Inferior parietal cortex (tissue), 1 donor: ENCODE results near the gene DCTN3.

Source experiments
- DNase-seq: peaks from one replicate; pipeline ENCODE4 v3.0.0-alpha.2; 2016; ENCODE audit errors: extremely low spot score

The DCTN3 gene

DNA sequence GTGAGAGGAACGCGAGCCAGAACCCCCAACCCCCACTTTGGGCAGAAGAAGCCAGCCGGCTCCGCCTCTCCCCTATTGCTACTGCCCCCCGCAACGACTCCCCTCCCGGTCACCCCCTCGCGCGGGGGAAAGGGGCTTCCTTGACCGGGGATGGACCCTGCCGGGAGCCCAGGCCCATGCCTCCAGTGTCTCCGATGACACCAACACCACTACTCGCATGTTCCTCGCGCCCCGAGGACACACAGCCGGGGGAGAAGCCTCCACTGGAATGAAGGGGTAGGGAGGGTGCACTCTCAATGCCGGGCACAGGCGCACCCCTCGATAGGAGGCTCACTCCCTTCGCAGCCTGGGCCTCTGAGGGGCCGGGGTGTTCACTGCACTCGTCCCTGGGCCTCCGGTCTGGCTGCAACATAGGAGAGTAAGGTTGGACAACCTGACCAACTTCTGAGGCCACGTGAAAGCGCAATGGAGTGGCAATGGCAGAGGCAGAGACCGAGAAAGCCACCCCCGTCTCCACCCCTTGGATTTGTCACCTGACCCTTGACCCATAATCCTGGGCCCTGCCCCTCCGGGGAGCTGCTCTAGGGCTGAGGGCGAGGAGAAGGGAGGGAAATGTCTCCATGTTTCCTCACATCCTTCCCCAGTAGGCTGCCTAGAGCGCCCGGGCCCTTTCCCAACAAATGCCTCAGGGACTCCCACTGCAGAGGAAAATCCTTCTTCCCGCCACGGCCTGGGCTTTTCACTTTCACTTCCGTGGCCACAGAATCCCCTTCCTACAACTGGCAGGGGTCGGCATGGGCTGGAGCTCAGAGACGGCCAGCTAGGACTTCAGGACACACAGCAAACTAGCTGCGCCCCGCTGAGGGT is 29.7 kb downstream of the DCTN3 start:
- no peak for DNase-seq

DNA sequence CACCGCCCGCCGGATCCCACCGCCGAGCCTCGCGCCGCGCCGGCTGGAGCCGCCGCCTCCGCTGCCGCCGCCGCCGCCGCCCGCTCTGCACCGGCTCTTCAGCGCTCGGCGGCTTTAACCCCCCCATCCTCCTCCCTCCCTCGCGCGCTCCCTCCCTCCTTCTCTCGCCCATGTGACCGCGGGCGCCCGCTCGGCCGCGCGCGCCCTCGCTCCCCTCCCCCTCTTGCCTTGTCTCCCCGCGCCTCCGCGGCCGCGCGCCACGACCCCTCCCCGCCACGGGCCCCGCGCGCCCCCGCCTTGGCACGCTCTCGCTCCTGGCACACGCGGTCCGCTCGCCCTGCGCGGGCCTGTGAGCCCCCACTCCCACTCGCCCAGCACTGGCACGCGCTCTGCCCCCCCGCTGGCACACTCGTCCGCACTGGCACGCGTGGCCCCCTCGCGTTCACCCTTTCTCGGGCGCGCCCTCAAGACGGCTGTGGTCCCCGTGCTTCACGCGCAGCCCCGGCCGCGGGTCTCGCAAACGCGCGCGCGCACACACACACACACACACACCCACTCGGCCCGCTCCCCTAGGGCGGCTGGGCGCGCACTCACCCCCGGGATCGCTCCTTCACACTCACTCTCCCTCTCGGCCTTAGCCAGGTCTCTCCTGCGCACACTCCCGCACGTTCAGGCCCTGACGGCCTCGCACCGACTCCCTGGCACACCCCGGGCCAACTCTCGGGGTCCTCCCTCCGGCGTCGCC is 30.5 kb downstream of the DCTN3 start, which contains the start of gene CNTFR:
Gene CNTFR (minus strand): TSS at position 89 of the 745 bp plus-strand sequence. CDS start 20,743 bp downstream, outside the sequence.
- no peak for DNase-seq

DNA sequence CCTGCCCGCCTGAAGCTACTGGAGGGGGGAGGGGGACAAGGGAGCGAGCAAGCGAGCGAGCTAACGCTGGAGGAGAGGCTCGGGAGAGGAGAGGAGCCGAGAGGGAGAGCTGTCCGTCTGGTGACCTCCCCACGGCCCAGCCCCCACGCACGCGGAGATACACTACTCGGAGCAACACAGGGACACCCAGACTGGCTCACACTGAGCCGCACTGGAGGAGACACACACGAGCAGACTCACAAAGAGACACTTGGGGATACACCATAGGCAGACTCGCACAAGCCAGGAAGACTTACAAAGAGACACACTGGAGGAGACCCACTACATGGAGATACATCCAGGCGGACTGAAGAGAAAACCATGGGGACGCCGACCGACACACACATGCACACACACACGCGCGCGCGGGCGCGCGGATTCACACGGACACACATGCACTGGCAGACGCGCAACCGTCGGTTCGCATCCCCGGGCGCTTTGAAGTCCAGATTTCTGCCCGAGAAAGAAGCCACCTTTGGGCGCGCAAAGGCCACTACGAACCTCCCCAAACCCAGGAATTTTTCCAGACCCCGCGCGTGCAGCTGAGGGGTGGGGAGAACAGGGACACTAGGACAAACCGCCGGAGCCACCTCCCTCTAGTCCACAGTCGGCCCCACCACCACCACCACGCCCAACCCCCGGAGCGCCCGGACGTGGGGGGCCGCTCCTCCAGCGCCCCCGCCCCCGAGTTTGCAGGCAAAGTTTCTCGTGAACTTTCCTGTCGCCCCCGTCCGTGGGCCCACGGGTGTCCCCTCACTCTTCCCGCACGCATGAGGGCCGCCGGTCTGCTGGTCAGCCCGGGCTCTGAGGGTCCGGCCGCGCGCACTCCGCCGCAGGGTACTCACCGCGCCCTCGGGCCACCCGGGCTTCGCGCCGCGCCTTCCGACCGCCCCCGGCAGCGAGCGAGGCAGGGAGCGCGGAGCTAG is 31.3 kb downstream of the DCTN3 start:
- DNase-seq = no peak

DNA sequence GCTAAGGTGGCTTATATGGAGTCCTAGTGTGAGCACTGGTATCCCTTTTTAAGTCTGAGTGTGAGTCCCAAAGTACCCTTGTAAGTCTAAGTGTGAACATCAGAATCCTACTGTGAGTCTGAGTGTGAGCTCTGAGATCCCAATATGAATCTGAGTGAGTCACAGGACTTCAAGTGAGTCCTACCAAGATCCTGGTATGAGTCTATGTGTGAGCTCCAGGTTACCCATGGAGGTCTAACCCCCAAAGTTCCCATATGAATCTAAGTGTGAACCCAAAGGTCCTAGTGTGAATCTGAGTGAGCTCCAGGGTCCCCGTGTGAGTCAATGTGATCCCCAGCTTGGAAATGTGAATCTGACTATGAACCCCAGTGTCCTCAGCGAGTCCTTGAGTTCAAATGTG is 33.0 kb downstream of the DCTN3 start:
- no peak for DNase-seq

DNA sequence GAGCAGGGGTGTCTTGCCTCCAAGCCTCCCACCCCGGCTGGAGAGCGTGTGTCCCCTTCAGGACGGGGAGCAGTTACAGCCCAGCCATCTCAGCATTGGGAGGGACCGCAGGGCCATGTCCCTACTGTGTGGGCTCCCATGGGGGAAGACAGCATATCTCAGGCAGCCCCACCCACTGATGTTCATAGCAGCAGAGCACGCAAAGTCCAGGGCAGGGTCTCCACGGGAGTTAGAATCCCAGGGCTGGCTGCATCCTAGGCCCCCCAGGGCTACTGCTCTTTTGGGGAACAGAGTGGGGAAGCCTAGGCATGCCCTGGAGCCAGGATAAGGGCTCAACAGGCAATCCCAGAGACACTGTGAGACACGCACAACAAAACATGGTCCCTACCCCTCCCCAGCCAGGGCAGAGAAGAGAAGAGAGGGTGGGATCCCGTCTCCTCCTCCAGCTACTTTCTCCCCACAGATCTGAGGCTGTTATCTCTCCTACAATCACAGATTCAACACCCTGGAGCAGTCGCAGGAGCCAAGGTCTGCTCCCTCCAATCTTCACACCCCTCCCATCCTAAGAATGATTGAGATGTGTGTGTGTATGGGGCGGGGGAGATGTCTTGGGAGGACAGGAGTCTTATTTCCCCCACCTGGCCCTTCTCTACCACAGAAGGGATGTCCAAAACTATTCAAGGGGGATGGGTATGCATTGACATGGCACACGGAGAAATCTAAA is 34.2 kb downstream of the DCTN3 start:
- no peak for DNase-seq

DNA sequence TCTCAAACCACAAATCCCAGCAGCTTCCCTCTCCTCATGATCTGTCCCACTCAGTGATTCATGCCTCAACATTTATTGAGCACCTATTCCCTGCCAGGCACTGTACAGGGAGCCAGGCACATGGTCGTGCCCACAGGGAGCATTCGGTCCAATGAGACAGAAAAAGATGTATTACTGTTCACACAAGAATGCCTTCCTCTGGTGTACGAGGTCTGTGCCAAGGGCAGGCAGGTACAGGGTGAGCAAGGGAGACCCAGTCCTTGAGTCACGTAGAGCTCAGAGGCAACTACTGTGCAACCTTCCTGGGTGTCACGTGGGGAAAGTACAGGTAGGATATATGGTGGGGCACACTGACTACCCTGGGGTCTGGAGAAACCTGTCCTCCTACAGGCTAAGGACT is 35.3 kb downstream of the DCTN3 start:
- no peak for DNase-seq

DNA sequence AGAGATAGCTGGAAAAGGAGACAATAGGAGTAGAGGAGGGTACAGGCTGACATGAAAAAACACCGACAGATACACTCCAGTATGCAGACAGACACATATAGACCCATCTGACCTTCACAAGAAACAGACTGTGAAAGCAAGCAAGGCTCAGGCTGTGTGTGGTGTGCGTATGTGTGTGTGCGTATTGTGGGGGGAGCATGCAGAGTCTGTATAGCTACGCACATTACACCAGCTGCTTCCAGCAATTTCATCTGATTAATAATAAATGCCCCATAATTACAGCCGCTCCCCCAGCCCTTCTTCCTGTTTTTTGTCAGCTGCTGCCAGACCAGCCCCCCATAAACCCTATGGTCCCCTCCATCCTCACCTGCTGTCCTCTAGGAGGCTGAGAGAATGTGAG is 37.5 kb downstream of the DCTN3 start:
- DNase-seq = no peak

DNA sequence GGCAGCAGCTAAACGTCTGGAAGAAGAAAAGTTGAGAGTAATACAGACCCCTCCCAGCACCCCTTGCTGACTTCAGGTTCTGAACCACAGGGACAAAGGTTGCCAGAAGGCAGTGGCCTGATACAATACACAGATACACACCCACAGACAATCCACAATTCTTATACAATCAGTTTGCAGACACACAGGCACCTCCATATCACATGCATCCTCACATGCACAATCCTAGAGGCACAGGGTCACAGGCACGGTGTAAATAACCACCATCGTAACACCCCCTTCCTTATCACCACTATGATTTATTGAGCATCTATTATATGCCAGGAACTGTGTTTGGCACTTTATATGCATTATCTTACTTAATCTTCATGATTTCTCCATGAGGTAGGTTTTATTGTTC is 39.0 kb downstream of the DCTN3 start:
- no peak for DNase-seq

DNA sequence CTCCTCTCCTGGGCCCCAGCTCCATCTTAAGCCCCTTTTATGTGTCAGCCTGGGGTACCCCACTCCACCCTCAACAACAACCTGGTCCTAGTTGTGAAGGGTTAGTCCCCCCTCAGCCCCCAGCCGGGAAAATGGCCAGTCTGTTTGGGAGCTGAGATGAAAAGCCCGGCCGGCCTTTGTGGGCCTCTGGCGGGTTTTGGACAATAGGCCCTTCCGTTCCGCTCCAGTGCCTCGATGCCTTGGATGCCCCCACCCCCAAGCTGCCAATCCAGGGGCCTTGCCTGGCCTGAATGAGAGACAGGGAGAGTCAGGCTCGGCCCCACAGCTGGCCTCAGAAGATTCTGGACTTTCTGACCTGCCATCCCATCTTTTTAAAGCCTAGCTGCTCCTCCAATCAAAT is 39.9 kb downstream of the DCTN3 start:
- DNase-seq = no peak

DNA sequence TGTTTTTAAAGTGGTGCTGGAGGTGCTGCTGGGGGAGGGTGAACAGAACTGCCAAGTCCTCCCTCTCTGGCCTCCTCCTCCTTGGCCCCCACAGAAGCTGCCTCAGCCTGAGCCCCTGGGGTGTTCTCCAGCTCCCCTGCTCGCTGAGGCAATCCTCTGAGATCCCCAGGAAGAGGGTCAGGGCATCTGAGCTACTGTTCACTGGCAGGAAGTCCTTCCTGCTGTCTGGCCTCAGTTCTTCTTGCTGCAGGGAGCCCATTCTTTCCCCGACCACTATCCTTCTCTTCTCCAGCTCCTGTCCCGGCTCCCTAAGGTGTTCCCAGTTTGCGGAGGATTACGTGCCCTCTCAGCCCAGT is 40.5 kb downstream of the DCTN3 start:
- DNase-seq = no peak

DNA sequence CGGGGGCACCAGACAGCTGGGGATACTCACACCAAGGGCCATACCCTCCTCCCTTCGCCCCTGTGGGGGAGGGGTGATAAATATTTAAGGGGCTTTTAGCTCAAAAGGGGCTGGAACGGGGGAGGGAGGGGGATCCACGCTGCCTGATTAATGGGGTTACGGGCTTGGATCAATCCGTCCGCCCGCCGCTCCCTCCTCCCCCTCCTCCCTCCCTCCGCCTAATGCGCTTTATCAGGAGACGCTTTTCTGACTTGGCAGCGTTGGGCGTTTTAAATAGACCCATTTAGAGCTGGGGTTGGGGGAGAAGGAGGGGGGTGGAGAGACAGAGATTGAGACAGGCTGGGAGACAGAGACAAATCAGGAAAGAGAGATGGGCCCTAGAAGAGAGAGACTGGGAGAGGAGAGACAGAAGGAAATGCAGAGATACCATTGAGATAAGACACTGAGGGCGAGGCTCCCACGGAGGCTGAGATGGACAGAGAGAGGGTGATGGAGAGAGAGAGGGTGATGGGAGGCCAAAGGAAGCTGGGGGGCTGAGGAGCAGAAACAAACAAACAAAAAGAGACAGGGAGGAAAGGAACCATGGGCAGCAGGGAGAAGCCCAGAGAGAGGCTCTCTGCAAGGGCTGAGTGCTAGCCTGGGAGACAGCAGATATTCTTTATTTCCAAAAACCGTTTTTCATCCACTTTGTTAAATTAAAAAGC is 41.0 kb downstream of the DCTN3 start:
- no peak for DNase-seq

DNA sequence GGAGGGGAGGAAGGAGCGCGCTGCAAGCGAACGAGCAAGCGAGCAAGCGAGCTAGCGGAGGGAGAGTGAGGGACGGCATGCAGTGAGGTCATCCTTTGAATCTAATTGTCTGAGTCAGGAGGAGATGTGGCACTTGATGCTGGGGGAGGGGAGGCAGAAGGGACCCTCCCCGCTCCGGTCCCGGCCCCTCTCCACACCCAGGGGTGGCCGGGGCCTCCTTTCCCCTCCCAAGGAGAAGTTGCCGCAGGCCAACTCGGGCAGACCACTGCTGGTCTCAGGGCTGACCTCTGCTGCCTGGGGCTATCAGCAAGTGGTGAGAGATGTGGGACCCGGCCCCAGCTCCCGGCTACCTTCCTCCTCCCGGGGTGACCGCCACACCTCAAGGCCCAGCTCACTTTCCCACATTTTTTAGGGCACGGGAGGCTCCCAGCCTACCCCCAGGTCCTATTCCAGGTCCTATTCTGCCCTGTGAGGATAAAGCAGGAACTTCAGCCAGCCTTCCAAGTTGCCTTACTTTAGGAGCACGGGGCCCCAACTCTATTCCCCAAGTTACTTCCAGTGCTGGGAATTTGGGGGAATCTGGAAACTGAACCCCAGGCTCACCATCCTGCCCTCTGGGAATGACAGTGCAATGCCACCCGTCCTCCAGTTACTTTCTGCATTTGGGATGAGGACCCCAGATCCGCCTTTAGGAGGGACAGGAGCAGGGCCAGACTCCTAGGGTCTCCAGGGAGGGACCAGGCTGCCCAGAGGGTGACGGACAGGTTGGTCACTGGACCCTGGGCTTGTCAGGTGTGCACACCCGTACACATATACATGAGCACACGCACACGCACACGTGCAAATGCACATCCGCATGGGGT is 41.8 kb downstream of the DCTN3 start:
- no peak for DNase-seq

DNA sequence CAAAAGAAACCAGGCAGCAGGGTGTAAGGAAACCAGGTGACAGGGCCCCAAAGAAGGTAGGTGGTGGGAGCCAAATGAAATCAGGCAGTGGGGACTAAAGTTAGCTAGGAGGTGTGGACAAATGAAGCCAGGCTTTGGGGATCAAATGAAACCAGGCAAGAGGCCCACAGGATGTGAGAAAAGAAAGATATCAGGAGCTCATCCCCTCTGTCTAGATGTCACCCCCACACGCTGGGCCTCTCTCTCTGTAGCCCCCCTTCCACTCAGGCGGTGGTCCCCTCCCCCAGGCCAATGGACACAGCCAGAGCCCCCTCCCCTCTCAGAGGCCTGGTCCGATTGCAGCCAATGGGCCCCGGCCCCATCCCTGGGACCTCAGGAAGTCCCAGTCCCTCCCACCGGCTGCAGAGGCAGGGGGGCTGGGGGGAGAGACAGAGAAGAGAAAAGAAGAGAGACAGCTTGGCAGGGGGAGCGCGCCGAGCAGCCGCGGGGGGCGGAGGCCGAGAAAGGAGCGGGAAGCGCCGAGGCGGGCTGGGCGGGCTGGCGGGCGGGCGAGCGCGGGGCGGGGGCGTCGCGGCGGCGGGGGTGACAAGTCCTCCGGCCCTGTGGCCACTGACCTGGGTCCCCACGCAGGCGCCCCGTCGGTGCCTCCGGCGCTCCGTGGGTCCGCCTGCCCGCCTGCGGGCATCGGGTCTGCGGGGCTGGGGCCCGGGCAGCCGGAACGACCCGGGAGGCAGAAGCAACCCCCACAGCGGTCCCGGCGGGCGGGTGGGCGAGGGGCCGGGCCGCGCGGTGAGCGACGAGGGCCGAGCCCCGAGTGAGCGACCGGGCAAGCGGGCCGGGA is 42.7 kb downstream of the DCTN3 start:
- no peak for DNase-seq

DNA sequence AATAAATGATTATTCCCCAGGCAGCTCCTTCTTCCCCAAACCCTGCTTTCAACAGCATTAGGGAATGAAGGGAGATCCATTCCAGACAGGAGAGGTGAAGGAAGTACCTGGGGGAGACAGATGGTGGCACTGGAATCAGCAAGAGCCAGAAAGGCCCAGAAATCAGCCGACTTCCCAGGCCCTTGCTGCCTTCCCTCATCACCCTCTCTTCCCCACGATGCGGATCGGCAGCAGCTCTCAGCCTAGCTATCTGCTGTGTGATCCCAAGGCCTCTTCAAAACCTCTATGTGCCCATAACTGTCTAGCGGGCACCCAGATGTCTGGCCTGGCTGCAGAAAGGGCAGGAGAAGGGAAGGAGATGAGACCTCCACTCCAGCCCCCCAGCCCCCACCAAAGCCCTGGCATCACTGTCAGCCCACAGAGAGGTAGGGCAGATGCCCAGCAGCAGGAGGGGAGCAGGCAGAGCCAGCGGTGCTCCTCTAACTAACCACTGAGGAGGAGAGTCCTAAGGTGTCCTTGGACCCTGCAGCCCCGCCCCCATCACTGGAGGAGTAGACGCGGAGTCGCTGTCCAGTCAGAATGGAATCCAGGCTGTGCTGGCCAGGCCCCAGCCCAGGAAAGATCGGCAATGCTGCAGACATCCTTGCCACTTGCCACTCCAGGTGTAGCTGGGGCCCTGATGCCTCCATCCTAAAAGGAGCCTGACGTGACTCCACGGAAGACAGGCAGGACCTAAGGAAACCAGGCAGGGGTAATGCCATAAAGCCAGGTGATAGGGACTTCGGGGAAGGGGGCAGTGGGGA is 43.5 kb downstream of the DCTN3 start:
- DNase-seq = no peak

DNA sequence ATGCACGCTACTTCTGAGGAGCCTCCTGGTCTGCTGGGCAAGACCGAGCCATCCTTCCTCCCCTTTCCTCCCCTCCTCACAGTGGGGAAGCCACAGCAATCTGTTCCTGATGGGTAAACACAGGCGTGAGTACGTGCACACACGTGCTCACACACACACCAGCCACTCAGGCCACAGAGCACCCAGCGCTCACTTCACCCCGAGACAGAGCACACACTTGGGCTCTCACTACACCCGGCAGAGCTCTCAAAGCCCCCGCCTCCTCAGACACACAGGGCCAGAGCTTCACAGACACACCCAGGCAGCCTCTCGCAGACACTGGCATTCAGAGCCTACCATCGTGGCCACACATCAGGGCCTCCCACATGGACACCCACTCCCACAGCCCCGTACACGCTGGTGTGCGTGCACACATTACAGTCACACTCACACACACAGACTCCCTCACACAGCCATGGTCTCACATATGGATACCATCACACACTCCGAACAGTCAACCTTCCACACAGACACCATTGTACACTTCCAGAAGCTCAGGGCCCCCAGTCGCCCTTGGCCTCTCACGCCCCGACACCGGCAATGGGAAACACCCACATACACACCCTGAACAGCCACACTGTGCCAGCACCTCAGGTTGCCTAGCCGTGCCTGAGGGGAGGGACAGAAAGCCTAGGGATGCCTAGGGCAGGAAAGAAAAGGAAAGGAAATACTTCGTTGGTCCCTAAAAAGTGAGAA is 44.3 kb downstream of the DCTN3 start:
- no peak for DNase-seq

DNA sequence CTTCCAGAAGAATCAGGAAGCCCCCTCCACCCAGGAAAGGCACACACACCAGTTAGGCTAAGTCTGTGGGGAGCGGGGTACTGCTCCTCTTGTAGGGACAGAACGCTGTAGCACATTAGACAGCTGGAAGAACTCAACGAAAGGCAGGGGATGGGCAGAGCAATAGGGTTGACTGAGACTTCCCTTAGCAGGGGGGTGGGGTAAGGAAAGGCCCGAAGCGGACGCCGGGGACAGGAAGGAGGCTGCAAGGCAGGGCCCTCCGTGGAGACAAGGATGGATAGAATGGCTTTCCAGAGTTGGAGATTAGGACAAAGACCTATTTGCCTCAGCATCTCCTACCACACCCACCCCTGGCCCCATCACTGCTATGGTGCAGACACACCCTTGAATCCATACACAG is 45.1 kb downstream of the DCTN3 start:
- no peak for DNase-seq

DNA sequence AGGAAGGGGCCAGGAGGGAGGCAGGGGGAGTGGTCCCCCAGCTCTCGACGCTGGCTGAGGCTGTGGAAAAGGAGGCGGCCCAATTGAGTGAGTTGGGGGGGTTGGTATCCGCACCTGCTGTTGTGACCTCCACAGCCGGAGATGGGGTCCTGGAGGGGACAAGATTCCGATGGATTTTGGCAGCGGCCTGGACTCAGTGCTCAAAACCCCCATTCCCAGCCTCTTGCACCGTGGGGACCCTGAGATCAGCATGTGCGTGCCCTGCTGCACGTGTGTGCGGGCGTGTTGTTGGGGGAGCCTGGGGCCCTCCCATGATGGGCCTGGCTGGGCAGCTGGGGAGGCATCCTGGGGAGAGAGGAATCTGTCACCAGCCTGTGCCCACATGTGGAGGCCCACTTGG is 45.7 kb downstream of the DCTN3 start:
- DNase-seq = no peak
